ENCODE results near the gene SLC25A45.

The SLC25A45 gene

DNA sequence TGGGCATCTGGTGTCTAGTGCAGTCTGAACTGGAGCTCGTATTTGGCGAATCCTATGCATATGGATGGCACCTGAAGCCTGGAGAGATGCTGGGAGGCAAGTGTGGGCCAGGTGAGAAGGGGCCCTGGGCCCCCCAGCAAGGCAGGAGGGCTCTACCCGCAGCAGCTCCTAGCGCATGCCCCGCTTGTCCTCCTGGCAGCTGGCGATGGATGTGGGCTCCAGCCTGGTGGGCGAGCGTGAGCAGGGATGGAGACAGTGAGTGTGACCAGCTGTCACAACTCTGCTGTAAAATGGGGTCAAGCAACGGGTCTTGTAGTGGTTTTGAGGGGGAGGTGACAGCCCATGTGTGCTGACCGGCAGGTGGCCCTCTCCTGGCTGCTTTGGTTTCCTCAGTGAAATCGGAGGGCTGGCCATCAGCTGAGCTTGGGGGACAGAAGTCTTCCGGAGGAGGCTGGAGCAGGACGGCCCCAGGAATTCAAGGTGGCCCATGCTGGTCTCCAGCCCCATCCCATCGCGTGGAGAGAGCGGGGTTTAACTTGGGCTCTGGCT is 16.0 kb upstream of the SLC25A45 start:
- H3F3A ChIP-seq (ENCODE audit: low read depth): no peaks in the 10 kb centered on the region
- TF ChIP-seq EZH2phosphoT487 (IDR thresholded peaks at IDR 0.05; ENCODE audit: borderline replicate concordance): no peak
- TF ChIP-seq, protein P1, sequence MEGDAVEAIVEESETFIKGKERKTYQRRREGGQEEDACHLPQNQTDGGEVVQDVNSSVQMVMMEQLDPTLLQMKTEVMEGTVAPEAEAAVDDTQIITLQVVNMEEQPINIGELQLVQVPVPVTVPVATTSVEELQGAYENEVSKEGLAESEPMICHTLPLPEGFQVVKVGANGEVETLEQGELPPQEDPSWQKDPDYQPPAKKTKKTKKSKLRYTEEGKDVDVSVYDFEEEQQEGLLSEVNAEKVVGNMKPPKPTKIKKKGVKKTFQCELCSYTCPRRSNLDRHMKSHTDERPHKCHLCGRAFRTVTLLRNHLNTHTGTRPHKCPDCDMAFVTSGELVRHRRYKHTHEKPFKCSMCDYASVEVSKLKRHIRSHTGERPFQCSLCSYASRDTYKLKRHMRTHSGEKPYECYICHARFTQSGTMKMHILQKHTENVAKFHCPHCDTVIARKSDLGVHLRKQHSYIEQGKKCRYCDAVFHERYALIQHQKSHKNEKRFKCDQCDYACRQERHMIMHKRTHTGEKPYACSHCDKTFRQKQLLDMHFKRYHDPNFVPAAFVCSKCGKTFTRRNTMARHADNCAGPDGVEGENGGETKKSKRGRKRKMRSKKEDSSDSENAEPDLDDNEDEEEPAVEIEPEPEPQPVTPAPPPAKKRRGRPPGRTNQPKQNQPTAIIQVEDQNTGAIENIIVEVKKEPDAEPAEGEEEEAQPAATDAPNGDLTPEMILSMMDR (conservative IDR thresholded peaks at IDR 0.05; ENCODE audit: low read length): no peak
- H3K79me2 ChIP-seq (ENCODE audit: insufficient read depth, low read length): peaks cover 4% of the 10 kb centered on the region; the same call in 1 of the 2 replicates
- no peaks in the 10 kb centered on the region for H3K4me1 ChIP-seq (ENCODE audit: insufficient read depth, low read length, poor library complexity, severe bottlenecking)
- no peaks in the 10 kb centered on the region for H3K27me3 ChIP-seq (ENCODE audit: insufficient read depth, low read length, poor library complexity, severe bottlenecking)
- H4K20me1 ChIP-seq (ENCODE audit: insufficient read depth, low read length, poor library complexity, severe bottlenecking): peaks cover 6% of the 10 kb centered on the region
- H3K36me3 ChIP-seq (ENCODE audit: insufficient read depth, low read length): peaks cover 41% of the 10 kb centered on the region; the same call in 1 of the 2 replicates
- no peaks in the 10 kb centered on the region for H3K9me2 ChIP-seq (replicated peaks; ENCODE audit: low read depth, low read length)
- no peak overlapping the region for H3K4me3 ChIP-seq (ENCODE audit: low read length, poor library complexity, severe bottlenecking)
- H3K4me2 ChIP-seq (ENCODE audit: low read depth, low read length, poor library complexity, severe bottlenecking): no peak overlapping the region
- no peaks in the 10 kb centered on the region for H3K9me3 ChIP-seq (ENCODE audit: insufficient read depth, low read depth, low read length)
- H2AFZ ChIP-seq (ENCODE audit: low read length): no peak overlapping the region
- H3K9ac ChIP-seq (ENCODE audit: low read depth, low read length, poor library complexity, severe bottlenecking): no peak overlapping the region

DNA sequence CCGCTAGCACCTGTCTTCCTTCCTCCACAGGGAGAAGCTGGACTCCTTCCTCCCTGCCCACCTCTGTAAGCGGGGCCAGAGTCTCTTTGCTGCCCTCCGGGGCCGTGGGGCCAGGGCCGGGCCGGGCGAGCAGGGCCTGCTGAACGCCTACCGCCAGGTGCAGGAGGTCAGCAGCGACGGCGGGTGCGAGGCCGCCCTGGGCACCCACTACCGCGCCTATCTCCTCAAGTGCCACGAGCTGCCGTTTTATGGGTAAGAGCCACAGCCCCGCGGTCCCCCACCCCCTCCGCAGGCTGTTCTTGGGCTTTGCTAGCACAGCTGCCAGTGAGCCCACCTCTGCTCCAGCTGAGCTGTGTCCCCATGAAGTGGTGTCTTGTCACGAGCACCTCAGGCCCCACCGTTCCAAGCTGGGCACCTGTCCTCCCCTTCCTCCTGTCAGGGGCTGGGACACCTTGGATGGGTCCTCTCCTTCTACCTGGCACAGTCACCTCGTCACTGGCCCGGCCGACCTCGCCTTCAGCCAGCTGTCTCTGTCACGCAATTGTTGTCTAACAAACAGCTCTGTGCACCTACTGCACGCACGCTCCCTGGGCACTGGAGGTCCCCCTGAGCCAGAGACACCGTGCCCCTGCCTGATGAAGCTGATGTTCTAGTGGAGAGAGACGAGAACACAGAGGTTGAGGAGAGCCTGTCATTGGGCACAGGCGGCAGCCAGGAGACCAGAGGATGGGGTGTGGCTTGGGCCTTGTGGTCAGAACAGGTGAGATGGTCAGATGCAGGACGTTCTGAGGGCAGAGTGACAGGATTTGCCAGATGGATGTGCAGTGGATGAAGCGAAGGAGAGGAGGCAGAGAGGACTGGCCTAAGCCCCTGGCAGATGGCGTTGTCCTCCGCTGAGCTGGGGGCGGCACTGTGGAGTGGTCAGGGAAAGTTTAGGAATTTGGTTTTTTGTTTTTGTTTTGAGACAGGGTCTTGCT is 14.6 kb upstream of the SLC25A45 start:
- no peaks in the 10 kb centered on the region for H3K9me2 ChIP-seq (replicated peaks; ENCODE audit: low read depth, low read length)
- H3K9ac ChIP-seq (ENCODE audit: low read depth, low read length, poor library complexity, severe bottlenecking): no peak overlapping the region
- peaks cover 18% of the 10 kb centered on the region for H3K79me2 ChIP-seq (ENCODE audit: insufficient read depth, low read length)
- peaks cover 2% of the 10 kb centered on the region for H3K4me1 ChIP-seq (ENCODE audit: insufficient read depth, low read length, poor library complexity, severe bottlenecking)
- H3K4me2 ChIP-seq (ENCODE audit: low read depth, low read length, poor library complexity, severe bottlenecking): no peak overlapping the region
- no peak overlapping the region for H2AFZ ChIP-seq (ENCODE audit: low read length)
- no peaks in the 10 kb centered on the region for H3K9me3 ChIP-seq (ENCODE audit: insufficient read depth, low read depth, low read length)
- no peaks in the 10 kb centered on the region for H3K27me3 ChIP-seq (ENCODE audit: insufficient read depth, low read length, poor library complexity, severe bottlenecking)
- peaks cover 10% of the 10 kb centered on the region for H4K20me1 ChIP-seq (ENCODE audit: insufficient read depth, low read length, poor library complexity, severe bottlenecking)
- H3F3A ChIP-seq (ENCODE audit: low read depth): no peaks in the 10 kb centered on the region
- no peak overlapping the region for H3K4me3 ChIP-seq (ENCODE audit: low read length, poor library complexity, severe bottlenecking)
- peaks cover 41% of the 10 kb centered on the region; the same call in 1 of the 2 replicates for H3K36me3 ChIP-seq (ENCODE audit: insufficient read depth, low read length)
- TF ChIP-seq EZH2phosphoT487 (IDR thresholded peaks at IDR 0.05; ENCODE audit: borderline replicate concordance): no peak
- TF ChIP-seq, protein P1 (conservative IDR thresholded peaks at IDR 0.05; ENCODE audit: low read length): no peak

DNA sequence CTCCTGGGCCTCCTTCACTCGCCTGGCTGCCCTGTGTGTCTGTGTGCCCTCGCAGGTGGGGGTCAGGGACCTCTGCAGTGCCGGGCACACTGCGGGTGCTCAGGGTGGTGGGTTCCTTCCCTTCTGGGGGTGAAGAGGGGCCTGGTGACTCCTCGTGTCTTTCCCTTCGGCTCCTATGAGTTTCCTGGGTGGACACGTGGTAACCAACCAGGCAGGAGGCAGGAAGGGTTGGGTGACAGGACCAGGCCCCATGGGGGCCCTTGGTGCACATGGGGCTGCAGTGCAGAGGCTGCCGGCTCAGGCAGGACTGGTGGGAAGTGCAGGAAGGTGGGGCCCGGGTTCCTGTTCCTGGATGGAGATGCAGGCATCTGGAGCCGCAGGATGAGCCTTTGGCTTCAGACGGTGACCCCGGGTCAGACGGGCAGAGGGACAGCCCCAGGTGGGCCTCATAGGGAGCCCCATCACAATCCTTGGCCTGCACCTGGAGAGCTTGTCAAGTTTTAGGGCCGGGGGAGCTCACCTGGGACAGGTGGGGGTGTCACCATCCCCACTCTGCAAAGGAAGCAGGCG is 13.6 kb upstream of the SLC25A45 start:
- peaks cover 41% of the 10 kb centered on the region; the same call in 1 of the 2 replicates for H3K36me3 ChIP-seq (ENCODE audit: insufficient read depth, low read length)
- no peaks in the 10 kb centered on the region for H3K9me2 ChIP-seq (replicated peaks; ENCODE audit: low read depth, low read length)
- no peak for TF ChIP-seq EZH2phosphoT487 (IDR thresholded peaks at IDR 0.05; ENCODE audit: borderline replicate concordance)
- TF ChIP-seq, protein P1 (conservative IDR thresholded peaks at IDR 0.05; ENCODE audit: low read length): no peak
- H3K4me2 ChIP-seq (ENCODE audit: low read depth, low read length, poor library complexity, severe bottlenecking): no peak overlapping the region
- H3K79me2 ChIP-seq (ENCODE audit: insufficient read depth, low read length): peaks cover 26% of the 10 kb centered on the region
- H3K4me3 ChIP-seq (ENCODE audit: low read length, poor library complexity, severe bottlenecking): no peak overlapping the region
- no peaks in the 10 kb centered on the region for H3F3A ChIP-seq (ENCODE audit: low read depth)
- no peak overlapping the region for H3K9ac ChIP-seq (ENCODE audit: low read depth, low read length, poor library complexity, severe bottlenecking)
- peaks cover 10% of the 10 kb centered on the region for H4K20me1 ChIP-seq (ENCODE audit: insufficient read depth, low read length, poor library complexity, severe bottlenecking)
- no peaks in the 10 kb centered on the region for H3K9me3 ChIP-seq (ENCODE audit: insufficient read depth, low read depth, low read length)
- H2AFZ ChIP-seq (ENCODE audit: low read length): no peak overlapping the region
- H3K4me1 ChIP-seq (ENCODE audit: insufficient read depth, low read length, poor library complexity, severe bottlenecking): peaks cover 3% of the 10 kb centered on the region
- no peaks in the 10 kb centered on the region for H3K27me3 ChIP-seq (ENCODE audit: insufficient read depth, low read length, poor library complexity, severe bottlenecking)
